Measurements from ENCODE around the gene TPRG1. TPM values are rescaled to one million over a fixed set of nuclear protein-coding genes. Genes with fewer than 3 reads are reported as not detected.
A peak's percentile ranks its signal among the peaks of the same experiment; 100 is the strongest.

TPRG1 gene
- total RNA-seq, 1 donor from 2014 or later = 29.7 TPM

GRCh38 chr3:189172668-189173419 is 1.1 kb downstream of the TPRG1 start:
- no peak for DNase-seq
- Mint-ChIP-seq H3K4me3 (no peak overlapping the region), H3K27ac (no peak overlapping the region), H3K36me3 (ENCODE audit: low read depth) (no peaks in the 10 kb centered on the region), H3K4me1 (peaks cover 4% of the 10 kb centered on the region), H3K9me3 (peaks cover 7% of the 10 kb centered on the region), H3K27me3 (peaks cover 11% of the 10 kb centered on the region)
- intact Hi-C loops (cut with micrococcal nuclease) = no loop called here

GRCh38 chr3:189184566-189184965 is 12.8 kb downstream of the TPRG1 start:
- peaks cover 13% of the 10 kb centered on the region for H3K9me3 Mint-ChIP-seq
- H3K36me3 Mint-ChIP-seq (ENCODE audit: low read depth) = no peaks in the 10 kb centered on the region
- H3K27me3 Mint-ChIP-seq = no peaks in the 10 kb centered on the region
- intact Hi-C loops (cut with micrococcal nuclease) = no loop called here
- no peak for DNase-seq
- no peak overlapping the region for H3K27ac Mint-ChIP-seq
- H3K4me3 Mint-ChIP-seq = no peak overlapping the region
- no peaks in the 10 kb centered on the region for H3K4me1 Mint-ChIP-seq

- no peak for DNase-seq
- Mint-ChIP-seq H3K27ac (no peak overlapping the region), H3K27me3 (no peaks in the 10 kb centered on the region), H3K4me1 (no peaks in the 10 kb centered on the region), H3K4me3 (no peak overlapping the region), H3K9me3 (peaks cover 10% of the 10 kb centered on the region), H3K36me3 (ENCODE audit: low read depth) (no peaks in the 10 kb centered on the region)
- intact Hi-C loops (cut with micrococcal nuclease) = no loop called here
Measured at GRCh38 chr3:189186101-189186500, 14.3 kb downstream of the TPRG1 start.

- H3K4me3 Mint-ChIP-seq = no peak overlapping the region
- H3K27me3 Mint-ChIP-seq = peaks cover 2% of the 10 kb centered on the region
- peaks cover 7% of the 10 kb centered on the region for H3K9me3 Mint-ChIP-seq
- H3K36me3 Mint-ChIP-seq (ENCODE audit: low read depth) = no peaks in the 10 kb centered on the region
- intact Hi-C loops (cut with micrococcal nuclease) = no loop called here
- H3K27ac Mint-ChIP-seq = no peak overlapping the region
- H3K4me1 Mint-ChIP-seq = no peaks in the 10 kb centered on the region
- DNase-seq = no peak
Measured at GRCh38 chr3:189188466-189188865, 16.7 kb downstream of the TPRG1 start.

DNA sequence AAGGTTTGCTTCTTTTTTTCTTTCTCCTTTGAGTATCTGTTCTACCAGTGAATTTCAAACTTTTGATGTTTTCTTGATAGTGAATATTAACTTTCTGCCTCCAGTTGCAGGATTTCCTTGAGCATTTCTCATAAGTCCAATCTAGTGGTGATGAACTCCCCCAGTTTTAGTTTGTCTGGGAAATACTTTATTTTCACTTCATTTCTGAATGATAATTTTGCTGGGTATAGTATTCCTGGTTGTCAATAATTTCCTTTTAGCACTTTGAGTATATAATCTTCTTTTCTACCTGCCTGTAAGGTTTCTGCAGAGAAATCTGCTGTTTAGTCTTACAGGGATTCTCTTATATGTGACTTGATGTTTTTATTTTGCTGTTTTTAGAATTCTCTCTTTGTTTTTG is 21.0 kb downstream of the TPRG1 start:
- intact Hi-C loops (cut with micrococcal nuclease) = no loop called here
- Mint-ChIP-seq H3K27ac (no peak overlapping the region), H3K36me3 (ENCODE audit: low read depth) (no peaks in the 10 kb centered on the region), H3K4me1 (no peaks in the 10 kb centered on the region), H3K4me3 (no peak overlapping the region), H3K9me3 (peaks cover 25% of the 10 kb centered on the region), H3K27me3 (peaks cover 2% of the 10 kb centered on the region)
- no peak for DNase-seq

- H3K36me3 Mint-ChIP-seq (ENCODE audit: low read depth) = no peaks in the 10 kb centered on the region
- no peak for DNase-seq
- intact Hi-C loops (cut with micrococcal nuclease) = no loop called here
- H3K4me1 Mint-ChIP-seq = no peaks in the 10 kb centered on the region
- peaks cover 25% of the 10 kb centered on the region for H3K9me3 Mint-ChIP-seq
- H3K27me3 Mint-ChIP-seq = peaks cover 2% of the 10 kb centered on the region
- H3K4me3 Mint-ChIP-seq = no peak overlapping the region
- H3K27ac Mint-ChIP-seq = no peak overlapping the region
Measured at GRCh38 chr3:189195302-189195701, 23.5 kb downstream of the TPRG1 start.

- intact Hi-C loops (cut with micrococcal nuclease) = no loop called here
- no peak for DNase-seq
- Mint-ChIP-seq H3K4me3 (no peak overlapping the region), H3K36me3 (ENCODE audit: low read depth) (no peaks in the 10 kb centered on the region), H3K27me3 (peaks cover 12% of the 10 kb centered on the region), H3K4me1 (no peaks in the 10 kb centered on the region), H3K9me3 (peaks cover 3% of the 10 kb centered on the region), H3K27ac (no peak overlapping the region)
Measured at GRCh38 chr3:189202106-189202505, 30.3 kb downstream of the TPRG1 start.

- no peak for DNase-seq
- intact Hi-C loops (cut with micrococcal nuclease) = no loop called here
- no peak overlapping the region for H3K27ac Mint-ChIP-seq
- H3K9me3 Mint-ChIP-seq = no peaks in the 10 kb centered on the region
- no peaks in the 10 kb centered on the region for H3K36me3 Mint-ChIP-seq (ENCODE audit: low read depth)
- H3K27me3 Mint-ChIP-seq = peaks cover 12% of the 10 kb centered on the region
- no peak overlapping the region for H3K4me3 Mint-ChIP-seq
- no peaks in the 10 kb centered on the region for H3K4me1 Mint-ChIP-seq
Measured at GRCh38 chr3:189202583-189202982, 30.8 kb downstream of the TPRG1 start.

GRCh38 chr3:189204167-189204866 is 32.5 kb downstream of the TPRG1 start:
- no peak overlapping the region for H3K4me3 Mint-ChIP-seq
- H3K9me3 Mint-ChIP-seq = no peaks in the 10 kb centered on the region
- H3K4me1 Mint-ChIP-seq = no peaks in the 10 kb centered on the region
- H3K27ac Mint-ChIP-seq = no peak overlapping the region
- H3K36me3 Mint-ChIP-seq (ENCODE audit: low read depth) = no peaks in the 10 kb centered on the region
- intact Hi-C loops (cut with micrococcal nuclease) = no loop called here
- peak; percentile 17 for DNase-seq
- H3K27me3 Mint-ChIP-seq = peaks cover 21% of the 10 kb centered on the region

- H3K4me1 Mint-ChIP-seq = no peaks in the 10 kb centered on the region
- no peak overlapping the region for H3K27ac Mint-ChIP-seq
- peaks cover 5% of the 10 kb centered on the region for H3K9me3 Mint-ChIP-seq
- H3K27me3 Mint-ChIP-seq = peaks cover 27% of the 10 kb centered on the region
- intact Hi-C loops (cut with micrococcal nuclease) = no loop called here
- no peaks in the 10 kb centered on the region for H3K36me3 Mint-ChIP-seq (ENCODE audit: low read depth)
- no peak overlapping the region for H3K4me3 Mint-ChIP-seq
- peak; percentile 35 for DNase-seq
Measured at GRCh38 chr3:189204937-189205336, 33.2 kb downstream of the TPRG1 start.

GRCh38 chr3:189210251-189210770 is 38.5 kb downstream of the TPRG1 start:
- Mint-ChIP-seq H3K27ac (no peak overlapping the region), H3K27me3 (peaks cover 19% of the 10 kb centered on the region)

DNA sequence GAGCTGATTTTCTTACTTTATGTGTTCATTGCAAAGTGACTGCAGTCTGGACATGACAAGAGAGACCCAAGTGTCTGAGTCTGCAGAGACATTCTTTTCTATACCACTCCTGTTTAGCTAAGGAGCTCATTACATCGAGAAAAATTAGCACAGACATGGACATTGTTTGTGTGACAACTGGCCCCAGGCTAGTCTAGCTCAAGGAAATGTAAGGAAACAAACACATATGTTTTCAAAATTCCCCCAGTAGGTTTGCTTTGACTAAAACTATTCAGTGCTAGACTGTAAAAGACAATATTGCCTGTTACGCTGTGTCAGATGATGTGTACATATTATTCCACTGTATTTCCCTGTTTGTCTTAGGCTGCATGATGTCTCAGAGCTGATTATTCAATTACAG is 40.9 kb downstream of the TPRG1 start:
- intact Hi-C loops (cut with micrococcal nuclease) = no loop called here
- Mint-ChIP-seq H3K9me3 (peaks cover 9% of the 10 kb centered on the region), H3K4me3 (no peak overlapping the region), H3K27me3 (peaks cover 14% of the 10 kb centered on the region), H3K4me1 (no peaks in the 10 kb centered on the region), H3K27ac (no peak overlapping the region), H3K36me3 (ENCODE audit: low read depth) (no peaks in the 10 kb centered on the region)
- no peak for DNase-seq

More at GRCh38 chr3:189210251-189210770, 38.5 kb downstream of the TPRG1 start:
- intact Hi-C loops (cut with micrococcal nuclease) = no loop called here
- Mint-ChIP-seq H3K4me1 (no peaks in the 10 kb centered on the region), H3K36me3 (ENCODE audit: low read depth) (no peaks in the 10 kb centered on the region), H3K4me3 (no peak overlapping the region), H3K9me3 (peaks cover 9% of the 10 kb centered on the region)
- no peak for DNase-seq

- H3K27ac Mint-ChIP-seq = no peak overlapping the region
- no peaks in the 10 kb centered on the region for H3K36me3 Mint-ChIP-seq (ENCODE audit: low read depth)
Measured at GRCh38 chr3:189214651-189215050, 42.9 kb downstream of the TPRG1 start.

DNA sequence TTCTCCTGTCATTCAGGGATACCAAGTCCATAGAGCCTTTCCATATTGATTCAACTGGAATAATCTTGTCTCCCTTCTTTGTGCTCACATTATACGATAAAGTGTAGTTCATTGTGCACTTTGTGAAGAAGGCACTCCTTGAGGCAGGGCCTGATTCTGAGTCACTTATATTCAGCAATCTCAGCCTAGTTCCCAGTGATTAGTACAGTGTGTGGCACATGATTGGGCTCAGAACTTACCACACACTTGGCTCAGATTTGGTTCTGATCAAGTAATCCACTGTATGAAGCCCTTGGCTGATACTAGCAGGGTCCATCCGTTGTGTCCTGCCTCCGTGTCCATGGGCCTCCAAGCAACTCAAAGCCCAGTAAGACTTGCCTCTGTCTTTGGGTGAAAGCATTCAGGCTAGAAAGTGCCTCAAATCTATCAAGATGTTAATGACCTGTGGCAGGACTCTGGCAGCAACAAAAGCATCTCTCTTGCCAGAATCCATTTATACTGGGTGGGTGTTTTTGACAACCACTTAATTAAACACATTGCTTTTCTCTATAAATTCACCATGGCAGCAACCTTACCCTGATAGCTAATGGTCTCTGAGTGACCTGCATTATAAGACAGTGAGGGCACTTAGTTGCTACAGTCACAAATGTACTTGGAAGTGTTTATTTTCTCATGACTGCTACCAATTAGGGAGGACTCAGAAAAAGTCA is 51.3 kb downstream of the TPRG1 start:
- Mint-ChIP-seq H3K9me3 (no peaks in the 10 kb centered on the region), H3K27ac (no peak overlapping the region), H3K27me3 (peaks cover 7% of the 10 kb centered on the region), H3K4me1 (no peaks in the 10 kb centered on the region), H3K4me3 (no peak overlapping the region), H3K36me3 (ENCODE audit: low read depth) (no peaks in the 10 kb centered on the region)
- DNase-seq = peak; percentile 34
- intact Hi-C loops (cut with micrococcal nuclease) = no loop called here

More at GRCh38 chr3:189214651-189215050, 42.9 kb downstream of the TPRG1 start:
- H3K9me3 Mint-ChIP-seq = peaks cover 7% of the 10 kb centered on the region
- peaks cover 3% of the 10 kb centered on the region for H3K27me3 Mint-ChIP-seq
- no peaks in the 10 kb centered on the region for H3K4me1 Mint-ChIP-seq
- no peak overlapping the region for H3K4me3 Mint-ChIP-seq
- DNase-seq = no peak
- intact Hi-C loops (cut with micrococcal nuclease) = no loop called here
